Stimulated activated naive CD8-positive, alpha-beta T cell treated with anti-CD3 and anti-CD28 coated beads, Interleukin-15, Interleukin-2, amounts not matched to agents 100 ng/mL and 50 ng/mL, for 24 hours (primary cell): Measurements from ENCODE around the gene CAMTA1.

ENCODE experiments used
- H3K27ac Mint-ChIP-seq: one replicate; pipeline ENCODE4 v1.8.0; 2021; ENCODE audit warnings: mild to moderate bottlenecking, mixed read lengths
- H3K27me3 Mint-ChIP-seq: one replicate; pipeline ENCODE4 v1.8.0; 2021; ENCODE audit warnings: mixed read lengths
- H3K36me3 Mint-ChIP-seq: one replicate; pipeline ENCODE4 v1.8.0; 2021; ENCODE audit warnings: low read depth, mixed read lengths
- H3K4me1 Mint-ChIP-seq: one replicate; pipeline ENCODE4 v1.8.0; 2021; ENCODE audit warnings: low read depth, mixed read lengths
- H3K4me3 Mint-ChIP-seq: one replicate; pipeline ENCODE4 v1.8.0; 2021; ENCODE audit warnings: mild to moderate bottlenecking, mixed read lengths
- H3K9me3 Mint-ChIP-seq: one replicate; pipeline ENCODE4 v1.8.0; 2021; ENCODE audit warnings: mixed read lengths

The CAMTA1 gene

GRCh38 chr1:7006996-7007871 lies 222.0 kb downstream of the CAMTA1 start:
- no peaks in the 10 kb centered on the region for H3K9me3 Mint-ChIP-seq
- no peak overlapping the region for H3K4me3 Mint-ChIP-seq
- H3K4me1 Mint-ChIP-seq, result no peaks in the 10 kb centered on the region
- no peak overlapping the region for H3K27ac Mint-ChIP-seq
- H3K27me3 Mint-ChIP-seq, result peaks cover 5% of the 10 kb centered on the region
- H3K36me3 Mint-ChIP-seq, result no peaks in the 10 kb centered on the region

DNA sequence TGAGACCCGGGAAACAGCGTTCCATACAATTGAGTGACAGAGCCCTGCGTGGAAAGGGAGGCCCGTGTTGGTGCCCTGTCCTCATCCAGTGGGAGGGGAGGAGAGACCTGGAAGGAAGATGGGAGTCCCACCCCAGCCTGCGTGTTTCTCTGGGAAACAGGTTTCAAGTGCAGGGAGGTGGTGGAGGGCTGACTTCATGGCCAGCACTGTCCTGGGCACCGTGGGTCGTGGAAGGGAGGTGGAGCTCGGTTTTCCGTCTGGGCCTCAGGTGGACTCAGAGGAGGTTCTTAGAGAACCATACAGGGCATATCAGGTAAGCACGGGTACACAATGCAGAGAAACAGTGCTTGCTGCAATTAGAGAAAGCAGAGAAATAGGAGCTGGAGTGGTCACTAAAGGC lies 222.6 kb downstream of the CAMTA1 start:
- Mint-ChIP-seq H3K36me3 (no peaks in the 10 kb centered on the region), H3K4me1 (no peaks in the 10 kb centered on the region), H3K4me3 (no peak overlapping the region), H3K9me3 (no peaks in the 10 kb centered on the region), H3K27ac (no peak overlapping the region), H3K27me3 (peaks cover 5% of the 10 kb centered on the region)

- Mint-ChIP-seq H3K36me3 (no peaks in the 10 kb centered on the region), H3K4me3 (no peak overlapping the region), H3K9me3 (no peaks in the 10 kb centered on the region), H3K27me3 (peaks cover 3% of the 10 kb centered on the region), H3K4me1 (no peaks in the 10 kb centered on the region), H3K27ac (no peak overlapping the region)
Measured at GRCh38 chr1:7008331-7008730, 223.1 kb downstream of the CAMTA1 start.

GRCh38 chr1:7008975-7009740 lies 223.9 kb downstream of the CAMTA1 start:
- Mint-ChIP-seq H3K27me3 (no peaks in the 10 kb centered on the region), H3K4me3 (no peak overlapping the region), H3K27ac (no peak overlapping the region), H3K4me1 (no peaks in the 10 kb centered on the region), H3K36me3 (no peaks in the 10 kb centered on the region), H3K9me3 (no peaks in the 10 kb centered on the region)

DNA sequence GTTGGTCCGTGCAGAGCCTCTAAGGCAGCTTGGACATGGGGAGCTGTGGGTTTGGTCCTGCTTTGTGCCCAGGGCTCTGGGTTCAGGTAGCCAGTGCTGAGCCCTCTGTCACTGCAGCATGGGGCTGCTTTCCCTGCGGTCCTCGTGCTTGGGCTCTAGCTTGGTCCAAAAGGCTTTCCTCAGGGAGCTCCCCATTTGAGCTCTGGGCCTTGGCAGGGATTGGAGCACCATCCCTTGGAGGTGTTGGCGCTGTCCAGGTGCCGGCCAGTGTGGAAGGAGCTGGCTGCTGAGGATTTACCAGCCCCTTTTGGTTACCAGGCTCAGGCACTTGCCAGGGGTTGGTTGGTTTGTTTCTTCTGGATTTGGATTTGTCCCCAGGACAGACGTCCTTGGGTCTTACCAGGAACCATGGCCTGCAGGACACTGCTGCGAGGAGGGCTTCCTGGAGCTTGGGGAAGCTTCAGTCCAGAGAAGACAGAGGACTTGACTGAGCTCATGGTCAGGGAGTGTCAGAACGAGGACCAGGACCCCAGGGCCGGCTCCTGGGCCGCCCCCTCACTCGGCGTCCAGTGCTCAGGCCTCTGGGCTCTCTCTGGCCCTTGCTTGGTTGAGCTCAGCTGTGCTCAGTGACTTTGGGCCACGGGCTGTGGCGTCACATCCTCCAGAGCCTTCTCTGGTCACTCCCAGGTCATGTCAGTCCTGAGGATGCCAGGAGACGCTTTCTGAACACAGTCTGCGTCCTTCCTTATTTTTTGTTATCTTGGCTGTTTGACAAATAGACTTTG lies 224.7 kb downstream of the CAMTA1 start:
- no peak overlapping the region for H3K27ac Mint-ChIP-seq
- no peaks in the 10 kb centered on the region for H3K9me3 Mint-ChIP-seq
- no peaks in the 10 kb centered on the region for H3K27me3 Mint-ChIP-seq
- no peaks in the 10 kb centered on the region for H3K36me3 Mint-ChIP-seq
- H3K4me1 Mint-ChIP-seq, result no peaks in the 10 kb centered on the region
- no peak overlapping the region for H3K4me3 Mint-ChIP-seq

DNA sequence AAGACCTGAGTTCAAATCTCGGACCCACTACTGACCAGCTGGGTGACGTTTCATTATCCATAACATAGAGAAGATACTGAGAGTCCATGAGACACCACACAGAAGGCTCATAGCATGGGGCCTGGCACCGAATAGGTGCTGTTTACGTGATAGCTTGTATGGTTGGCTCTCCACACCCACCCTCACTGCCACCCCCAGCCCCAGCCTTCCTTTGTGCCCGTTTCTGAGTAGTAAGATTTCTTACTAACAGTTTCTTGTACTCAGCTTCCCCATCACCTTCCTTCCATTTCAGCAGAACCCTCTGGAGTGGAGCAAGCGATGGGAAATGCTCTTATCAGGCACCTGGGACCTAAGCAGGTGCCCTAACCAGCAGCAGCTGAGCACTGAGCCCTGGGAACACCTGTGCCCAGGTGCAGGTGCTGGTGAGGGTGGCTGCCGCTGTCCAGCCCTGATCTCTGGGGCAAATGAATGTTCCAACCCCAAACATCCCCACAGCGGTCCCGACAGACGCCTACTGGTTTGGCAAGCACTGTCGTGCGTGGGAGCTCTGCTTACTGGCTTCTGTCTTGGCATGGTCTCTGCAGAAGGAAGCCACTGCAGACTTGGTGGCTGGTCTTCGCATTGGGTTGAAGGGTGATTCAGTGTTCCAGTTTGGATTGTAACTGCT lies 225.4 kb downstream of the CAMTA1 start:
- Mint-ChIP-seq H3K4me1 (no peaks in the 10 kb centered on the region), H3K27me3 (no peaks in the 10 kb centered on the region), H3K9me3 (no peaks in the 10 kb centered on the region), H3K27ac (no peak overlapping the region), H3K36me3 (no peaks in the 10 kb centered on the region), H3K4me3 (no peak overlapping the region)

- no peak overlapping the region for H3K27ac Mint-ChIP-seq
Measured at GRCh38 chr1:7011826-7012225, 226.6 kb downstream of the CAMTA1 start.

GRCh38 chr1:7012461-7012924 lies 227.2 kb downstream of the CAMTA1 start:
- H3K27me3 Mint-ChIP-seq, result no peaks in the 10 kb centered on the region
- no peak overlapping the region for H3K27ac Mint-ChIP-seq
- H3K36me3 Mint-ChIP-seq, result no peaks in the 10 kb centered on the region
- no peak overlapping the region for H3K4me3 Mint-ChIP-seq
- no peaks in the 10 kb centered on the region for H3K9me3 Mint-ChIP-seq
- H3K4me1 Mint-ChIP-seq, result no peaks in the 10 kb centered on the region

More at GRCh38 chr1:7011826-7012225, 226.6 kb downstream of the CAMTA1 start:
- H3K27me3 Mint-ChIP-seq, result no peaks in the 10 kb centered on the region
- no peaks in the 10 kb centered on the region for H3K4me1 Mint-ChIP-seq
- H3K36me3 Mint-ChIP-seq, result no peaks in the 10 kb centered on the region
- H3K9me3 Mint-ChIP-seq, result no peaks in the 10 kb centered on the region
- H3K4me3 Mint-ChIP-seq, result no peak overlapping the region

DNA sequence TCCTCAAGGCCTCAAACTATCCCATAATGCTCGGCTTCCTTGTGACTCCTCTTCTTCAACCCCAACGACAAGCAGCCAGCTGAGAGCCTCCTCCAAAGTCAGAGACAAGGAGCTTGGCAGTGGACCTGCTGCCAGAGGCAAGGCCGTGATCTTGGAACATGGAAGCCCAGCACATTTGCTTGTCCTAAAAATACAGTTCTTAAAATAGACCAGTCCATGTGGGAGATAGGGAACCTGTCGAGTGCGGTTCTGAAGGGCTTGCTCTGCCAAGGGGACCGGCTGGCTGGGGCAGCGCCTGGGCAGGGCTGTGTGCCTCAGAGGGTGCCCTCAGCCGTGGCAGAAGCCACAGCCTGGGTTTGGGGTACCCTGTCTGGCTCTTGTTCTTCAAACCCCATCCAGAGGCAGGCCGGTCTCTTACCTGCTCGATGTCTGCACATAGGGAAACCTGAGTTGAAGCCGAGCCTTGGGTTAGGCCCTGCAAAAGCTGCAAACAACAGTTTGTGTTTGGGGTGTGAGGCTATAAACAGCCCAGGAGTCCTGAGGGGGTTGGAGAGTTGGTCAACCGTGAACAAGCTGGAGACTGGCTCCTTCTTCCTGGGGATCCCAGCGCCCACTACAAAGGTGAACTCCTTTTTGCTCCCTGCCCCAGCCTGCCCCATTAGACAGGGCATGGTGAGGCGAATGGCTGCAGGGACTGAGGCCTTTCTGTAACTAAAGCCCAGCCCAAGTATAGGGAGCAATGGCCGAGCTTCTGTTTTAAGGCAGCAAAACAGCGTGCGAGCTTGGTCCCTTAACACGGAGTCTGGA lies 228.8 kb downstream of the CAMTA1 start:
- Mint-ChIP-seq H3K27me3 (no peaks in the 10 kb centered on the region), H3K4me3 (no peak overlapping the region), H3K27ac (no peak overlapping the region), H3K4me1 (no peaks in the 10 kb centered on the region), H3K36me3 (no peaks in the 10 kb centered on the region), H3K9me3 (no peaks in the 10 kb centered on the region)

GRCh38 chr1:7014640-7014930 lies 229.3 kb downstream of the CAMTA1 start:
- Mint-ChIP-seq H3K4me1 (no peaks in the 10 kb centered on the region), H3K27me3 (no peaks in the 10 kb centered on the region), H3K9me3 (no peaks in the 10 kb centered on the region), H3K27ac (no peak overlapping the region), H3K36me3 (no peaks in the 10 kb centered on the region), H3K4me3 (no peak overlapping the region)

GRCh38 chr1:7015022-7015421 lies 229.8 kb downstream of the CAMTA1 start:
- Mint-ChIP-seq H3K36me3 (no peaks in the 10 kb centered on the region), H3K4me1 (no peaks in the 10 kb centered on the region), H3K9me3 (no peaks in the 10 kb centered on the region), H3K27me3 (no peaks in the 10 kb centered on the region), H3K4me3 (no peak overlapping the region), H3K27ac (no peak overlapping the region)

DNA sequence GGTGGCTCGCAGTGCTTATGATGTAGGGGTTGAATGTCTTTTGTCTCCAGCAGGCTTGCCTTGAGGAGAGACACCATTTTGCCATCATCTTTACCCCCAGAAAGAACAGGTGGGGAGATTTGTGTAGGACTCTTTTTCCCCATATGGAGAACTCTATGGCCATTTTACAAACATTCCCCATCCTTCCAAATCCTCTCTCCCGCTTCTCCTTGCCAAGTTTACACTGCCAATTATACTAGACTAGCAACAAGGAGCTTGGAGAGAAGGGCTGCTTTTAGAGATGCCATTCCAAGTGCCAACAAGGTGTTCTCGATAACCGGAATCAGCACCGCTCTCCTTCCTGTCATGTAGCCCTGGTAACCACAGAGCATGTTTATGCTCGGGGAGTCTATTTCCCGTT lies 233.1 kb downstream of the CAMTA1 start:
- H3K4me3 Mint-ChIP-seq, result no peak overlapping the region
- H3K36me3 Mint-ChIP-seq, result no peaks in the 10 kb centered on the region
- no peak overlapping the region for H3K27ac Mint-ChIP-seq
- H3K9me3 Mint-ChIP-seq, result no peaks in the 10 kb centered on the region
- H3K27me3 Mint-ChIP-seq, result peaks cover 4% of the 10 kb centered on the region
- H3K4me1 Mint-ChIP-seq, result no peaks in the 10 kb centered on the region

DNA sequence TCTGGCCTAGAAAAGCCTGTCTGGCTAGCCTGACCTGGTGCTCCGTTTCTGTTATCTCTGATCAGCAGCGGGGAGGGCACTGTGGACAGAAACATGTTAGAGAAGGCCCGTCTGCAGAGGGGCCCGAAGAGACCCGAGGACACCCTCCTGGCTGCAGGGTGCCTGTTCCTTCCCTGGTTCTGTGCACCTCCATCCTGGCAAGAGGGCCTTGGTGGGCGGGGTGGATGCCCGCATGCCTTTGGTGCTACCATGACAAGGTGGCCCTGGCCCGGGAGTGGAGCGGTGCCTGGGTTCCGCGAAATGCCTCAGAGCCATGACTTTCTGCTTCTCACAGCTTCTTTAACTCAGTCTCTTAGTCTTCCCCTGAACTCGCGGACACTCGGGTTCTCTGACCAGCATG lies 233.6 kb downstream of the CAMTA1 start:
- H3K4me1 Mint-ChIP-seq, result no peaks in the 10 kb centered on the region
- H3K36me3 Mint-ChIP-seq, result no peaks in the 10 kb centered on the region
- no peak overlapping the region for H3K27ac Mint-ChIP-seq
- H3K4me3 Mint-ChIP-seq, result no peak overlapping the region
- no peaks in the 10 kb centered on the region for H3K9me3 Mint-ChIP-seq
- H3K27me3 Mint-ChIP-seq, result peaks cover 4% of the 10 kb centered on the region

DNA sequence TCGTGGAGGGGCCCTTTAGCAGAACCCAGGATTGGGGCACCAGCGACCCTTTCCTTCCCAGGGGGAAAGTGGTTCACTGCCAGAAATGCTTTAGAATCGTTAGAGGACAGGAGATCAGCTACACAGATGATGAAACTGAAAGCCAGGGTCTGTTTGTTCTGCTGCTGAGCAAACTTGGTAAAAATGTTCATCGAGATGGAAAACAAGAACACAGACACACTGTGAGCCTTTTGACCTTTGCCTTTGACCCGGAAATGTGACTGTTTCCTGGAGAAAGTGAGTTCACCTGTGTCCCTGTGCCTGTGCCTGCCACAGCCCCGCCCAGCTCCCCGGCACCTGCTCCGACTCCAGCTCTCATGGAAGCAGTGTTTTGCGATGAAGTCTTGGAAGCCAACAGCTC lies 234.3 kb downstream of the CAMTA1 start:
- Mint-ChIP-seq H3K9me3 (no peaks in the 10 kb centered on the region), H3K36me3 (no peaks in the 10 kb centered on the region), H3K27ac (no peak overlapping the region)

More for the DNA sequence above, 234.3 kb downstream of the CAMTA1 start:
- Mint-ChIP-seq H3K4me1 (no peaks in the 10 kb centered on the region), H3K27me3 (peaks cover 4% of the 10 kb centered on the region), H3K4me3 (no peak overlapping the region)
